GM18508 (cell line): ENCODE measurements around the gene CDS1.
"Not testable (repeated sequence)": the region's sequence is repeated elsewhere in the genome, so short reads cannot be mapped to it uniquely, and the experiment has no call there.

Experiments used
- ATAC-seq: cut with Tn5 transposase; IDR thresholded peaks from one replicate; pipeline ENCODE4 v1.9.1; 2021; ENCODE audit warnings: moderate number of reproducible peaks; ENCODE audit not compliant: insufficient read depth, unreplicated experiment

The CDS1 gene

DNA sequence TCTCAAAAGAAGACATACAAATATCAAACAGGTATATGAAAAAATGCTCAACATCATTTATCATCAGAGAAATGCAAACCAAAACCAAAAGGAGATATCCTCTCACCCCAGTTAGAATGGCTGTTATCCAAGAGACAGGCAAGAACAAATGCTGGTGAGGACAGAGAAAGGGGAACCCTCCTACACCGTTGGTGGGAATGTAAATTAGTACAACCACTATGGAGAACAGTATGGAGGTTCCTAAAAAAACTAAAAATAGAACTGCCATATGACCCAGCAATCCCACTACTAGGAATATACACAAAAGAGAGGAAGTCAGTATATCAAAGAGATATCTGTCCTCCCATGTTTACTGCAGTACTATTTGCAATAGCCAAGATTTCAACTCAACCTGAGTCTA is 83.5 kb downstream of the CDS1 start:
- ATAC-seq = no peak

DNA sequence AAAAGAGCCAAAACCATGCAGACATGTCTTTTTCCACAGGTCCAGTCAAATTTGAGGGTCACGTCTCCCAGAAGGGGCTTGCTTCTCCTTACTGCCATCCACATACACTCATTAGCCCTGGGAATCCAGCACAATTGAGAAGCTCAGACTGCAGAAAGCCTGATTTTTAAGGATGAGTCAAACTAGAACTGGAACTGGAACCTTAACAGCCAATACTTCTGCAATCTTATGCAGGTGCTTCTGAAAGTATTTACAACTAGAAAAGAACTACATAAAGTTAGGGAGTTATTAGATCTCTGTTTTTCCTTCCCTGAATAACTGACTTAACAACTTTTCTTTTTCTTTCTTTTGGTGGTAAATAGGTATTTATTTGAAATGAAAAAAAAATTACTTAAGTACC is 86.3 kb downstream of the CDS1 start:
- no peak for ATAC-seq

DNA sequence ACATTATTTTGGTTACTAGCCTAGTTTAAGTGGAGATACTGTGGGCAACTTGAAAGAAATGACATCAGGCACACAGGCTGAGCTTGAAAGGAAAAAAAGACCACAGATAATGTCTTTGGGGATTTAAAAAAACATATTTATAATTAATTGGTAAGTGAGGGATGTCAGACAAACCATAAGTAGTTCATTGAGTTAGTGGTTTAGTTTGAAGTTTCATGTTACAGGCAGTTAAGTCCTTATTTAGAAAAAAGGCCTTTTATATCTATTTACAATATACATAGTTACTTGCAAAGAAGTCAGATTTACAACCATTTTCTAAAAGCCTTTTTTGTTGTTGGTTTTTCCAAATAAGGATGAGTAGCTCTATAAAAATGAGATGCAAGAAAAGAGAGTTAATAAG is 89.2 kb downstream of the CDS1 start:
- no peak for ATAC-seq

DNA sequence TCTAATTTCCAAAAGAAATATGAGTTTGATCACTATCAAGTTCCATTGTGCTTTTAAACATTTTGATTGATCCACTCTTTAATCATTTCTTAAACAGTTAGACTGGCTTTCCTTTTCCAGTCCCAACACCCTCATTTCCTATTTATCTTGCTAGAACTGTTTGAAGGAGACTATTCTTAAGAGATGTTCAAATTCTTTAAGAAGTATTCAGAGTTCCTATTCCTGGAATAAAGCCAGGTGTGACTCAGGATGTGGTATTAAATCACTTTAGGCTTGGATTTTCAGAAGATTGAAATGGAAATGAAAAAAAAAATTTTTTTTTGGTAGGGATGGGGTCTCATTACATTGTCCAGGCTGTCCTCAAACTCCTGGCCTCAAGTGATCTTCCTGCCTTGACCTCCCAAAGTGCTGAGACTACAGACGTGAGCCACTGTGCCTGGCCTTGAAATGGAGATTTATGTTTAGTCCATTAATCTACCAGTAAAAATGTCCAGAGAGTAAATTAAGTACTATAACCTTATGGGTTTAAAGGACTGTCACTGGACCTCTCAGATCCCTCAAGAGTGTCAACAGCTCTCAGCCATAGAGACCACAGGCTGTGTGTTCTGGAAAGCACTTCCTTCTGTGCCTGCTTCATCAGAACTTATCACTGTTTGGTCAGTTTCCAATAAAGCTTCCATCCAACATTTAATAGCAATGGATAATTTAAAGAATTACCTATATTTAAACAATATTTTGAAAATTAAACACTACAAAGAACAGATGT is 90.7 kb downstream of the CDS1 start:
- ATAC-seq = no peak

DNA sequence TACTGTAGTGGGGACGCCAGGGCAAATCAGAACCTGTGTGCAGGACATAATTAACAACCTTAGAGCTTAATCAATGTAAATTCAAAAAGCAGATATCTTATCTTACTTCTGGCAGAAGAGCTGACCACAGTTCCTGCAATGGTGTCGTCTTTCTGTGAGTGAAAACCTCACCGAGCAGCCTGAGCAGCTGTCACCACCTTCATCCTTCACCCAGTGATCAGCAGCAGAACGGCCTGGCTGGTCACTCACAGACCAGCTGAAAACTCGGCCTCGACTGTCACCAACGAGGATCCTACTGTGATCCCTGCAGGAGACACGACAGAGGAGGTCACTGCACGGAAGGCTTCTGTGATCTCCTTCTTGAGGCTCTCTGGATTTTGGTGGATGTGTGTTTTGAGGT is 94.2 kb downstream of the CDS1 start:
- ATAC-seq = no peak

DNA sequence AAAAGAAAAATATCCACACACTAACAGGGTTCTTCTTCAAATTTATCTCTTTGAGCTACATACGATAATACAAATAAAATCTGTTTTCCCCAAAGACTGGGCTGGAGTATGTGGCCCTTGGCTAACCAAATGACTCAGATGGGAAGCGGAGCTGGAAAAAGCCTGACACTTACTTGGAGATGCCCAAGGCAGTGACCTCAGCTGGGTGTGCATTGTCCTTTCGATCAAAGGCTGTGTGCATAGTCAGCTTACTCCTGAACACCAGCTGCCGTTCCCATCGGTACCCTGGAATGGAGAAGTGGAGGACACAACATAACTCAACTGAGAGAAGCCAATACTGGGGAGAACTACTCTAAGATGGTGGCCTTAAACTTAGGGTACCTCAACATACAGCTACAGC is 95.1 kb downstream of the CDS1 start:
- no peak for ATAC-seq

DNA sequence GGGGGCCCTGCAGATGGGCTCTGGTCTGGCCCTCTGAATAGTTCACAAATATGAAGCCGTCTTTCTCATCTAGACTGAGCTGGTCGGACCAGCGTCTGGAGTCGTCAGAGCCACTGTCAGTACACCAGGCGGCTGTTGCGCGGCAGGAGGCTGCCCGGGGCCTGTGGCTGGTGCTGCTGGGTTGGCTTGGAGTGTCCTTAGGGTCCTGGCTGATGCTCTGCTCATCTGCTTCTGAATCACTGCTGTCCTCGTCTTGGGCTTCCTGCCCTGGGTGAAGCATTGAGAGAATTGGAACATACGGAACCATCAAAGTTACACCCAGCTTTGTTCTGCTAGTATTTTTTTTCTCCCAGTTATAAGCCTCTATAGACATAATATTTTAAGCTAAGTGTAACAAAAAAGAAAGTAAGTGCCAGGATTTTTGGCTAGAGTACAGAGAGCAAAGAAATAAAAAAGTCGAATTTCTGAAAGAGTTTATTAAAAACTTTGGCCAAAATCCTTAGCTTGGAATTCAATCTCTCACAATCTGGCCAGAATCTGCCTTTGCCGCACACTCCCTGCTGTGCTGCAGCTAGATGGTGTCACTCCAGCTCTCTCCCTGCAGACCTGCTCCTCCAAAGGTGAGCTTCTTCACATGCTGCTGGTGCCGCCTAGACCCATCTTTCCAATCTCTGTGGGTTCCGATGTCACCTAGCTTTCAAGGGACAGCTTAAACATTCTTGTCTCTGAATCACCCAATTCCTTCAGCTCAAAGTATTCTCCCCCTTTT is 96.2 kb downstream of the CDS1 start:
- ATAC-seq = no peak

DNA sequence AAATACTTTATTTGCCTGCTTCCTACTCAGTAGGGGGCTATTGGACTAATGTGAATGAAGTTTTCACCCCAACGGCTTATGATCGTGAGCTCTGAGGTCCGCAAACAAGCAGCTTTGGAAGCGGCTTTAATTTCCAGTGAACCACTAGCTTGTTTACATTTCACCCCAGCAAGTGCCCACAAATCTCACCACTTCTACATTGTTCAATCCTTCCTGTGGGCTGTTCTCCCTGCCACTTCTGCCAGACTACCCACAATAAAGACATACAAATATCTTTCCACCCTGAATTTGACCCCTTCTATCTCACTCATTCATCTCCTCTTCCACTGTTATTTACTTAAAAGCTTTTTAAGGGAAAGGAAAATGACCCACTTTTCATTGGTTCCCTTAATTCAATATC is 98.0 kb downstream of the CDS1 start:
- ATAC-seq = no peak

DNA sequence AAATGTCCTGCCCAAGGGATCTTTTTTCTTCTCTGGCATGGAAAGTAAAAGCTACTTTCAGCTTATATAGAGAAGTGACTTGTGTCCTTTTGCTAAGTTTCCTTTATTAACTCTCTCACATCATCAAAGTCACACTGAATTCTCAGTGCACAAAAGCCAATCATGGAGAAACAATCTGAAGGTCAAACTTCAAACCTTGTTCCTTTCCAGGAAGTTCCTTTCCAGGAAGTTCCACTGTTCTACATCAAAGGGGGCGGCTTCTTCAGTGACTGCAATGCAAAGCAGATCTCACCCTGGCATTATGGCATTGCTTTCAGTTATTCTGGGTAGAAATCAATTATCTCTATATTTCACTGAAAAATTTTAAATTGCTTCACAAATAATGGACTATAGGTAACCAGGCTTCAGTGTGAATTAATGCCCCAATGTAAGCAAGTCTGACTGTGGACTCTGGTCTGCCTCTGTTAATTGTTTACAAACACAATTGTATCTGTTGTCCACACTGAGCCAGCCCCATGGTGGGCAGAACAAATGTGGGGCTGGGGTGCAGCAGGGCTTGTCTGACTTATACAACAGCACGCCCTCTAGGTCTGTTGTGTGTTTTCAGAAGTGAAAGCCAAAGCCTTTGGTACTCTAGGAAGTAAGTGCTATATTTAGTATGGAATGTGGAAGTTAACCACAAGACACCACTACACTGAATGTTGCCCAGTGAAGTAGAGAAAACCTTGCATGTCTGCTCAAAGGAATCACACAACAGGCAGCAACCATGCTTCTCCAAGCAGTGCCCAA is 98.8 kb downstream of the CDS1 start:
- ATAC-seq = no peak

DNA sequence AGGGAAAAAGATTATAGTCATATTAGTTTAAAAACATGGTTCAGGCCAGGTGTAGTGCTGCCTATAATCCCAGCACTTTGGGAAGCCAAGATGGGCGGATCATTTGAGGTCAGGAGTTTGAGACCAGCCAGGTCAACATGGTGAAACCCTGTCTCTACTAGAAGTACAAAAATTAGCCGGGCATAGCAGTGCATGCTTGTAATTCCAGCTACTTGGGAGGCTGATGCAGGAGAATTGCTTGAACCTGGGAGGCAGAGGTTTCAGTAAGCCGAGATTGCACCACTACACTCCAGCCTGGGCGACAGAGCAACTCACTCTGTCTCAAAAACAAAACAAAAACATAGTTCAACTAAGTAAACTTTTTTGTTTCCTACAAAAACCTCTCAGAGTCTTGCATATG is 99.7 kb downstream of the CDS1 start:
- ATAC-seq = not testable (repeated sequence)

DNA sequence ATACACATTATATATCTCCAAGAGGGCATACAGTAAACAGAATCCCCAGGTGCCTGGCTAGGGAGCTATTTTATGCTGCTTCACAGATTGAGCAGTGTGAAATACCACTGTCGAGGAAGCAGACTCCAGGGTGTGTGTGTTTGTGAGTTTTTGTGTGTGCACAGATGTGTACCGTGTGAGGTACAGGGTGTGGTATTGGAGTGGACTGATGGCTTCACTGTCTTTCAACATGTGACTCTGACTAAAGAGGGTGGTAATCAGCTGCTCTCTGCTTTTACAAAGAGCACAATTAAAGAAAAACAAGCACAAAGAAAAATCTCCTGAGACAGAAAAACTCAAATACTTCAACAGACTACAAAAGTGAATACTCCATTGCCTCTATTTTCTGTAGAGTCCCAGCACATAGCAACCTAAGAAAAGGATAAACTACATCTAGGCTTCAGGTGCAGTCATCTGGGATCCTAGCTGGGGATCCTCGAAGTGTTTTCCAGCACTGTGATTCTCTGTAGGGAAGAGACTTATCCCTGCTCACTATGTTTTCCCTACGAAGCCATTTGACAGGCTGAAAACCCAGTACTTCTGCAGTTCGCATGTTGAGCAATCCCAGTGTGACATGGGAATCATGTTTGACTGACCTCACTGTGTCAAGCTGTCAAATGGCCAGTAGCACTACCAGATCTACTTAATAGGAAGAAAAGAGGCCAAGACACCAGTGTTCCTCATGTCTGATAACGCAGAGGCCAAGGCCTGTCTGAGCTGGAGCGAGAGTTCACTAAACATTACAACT is 100.3 kb downstream of the CDS1 start:
- ATAC-seq = no peak

DNA sequence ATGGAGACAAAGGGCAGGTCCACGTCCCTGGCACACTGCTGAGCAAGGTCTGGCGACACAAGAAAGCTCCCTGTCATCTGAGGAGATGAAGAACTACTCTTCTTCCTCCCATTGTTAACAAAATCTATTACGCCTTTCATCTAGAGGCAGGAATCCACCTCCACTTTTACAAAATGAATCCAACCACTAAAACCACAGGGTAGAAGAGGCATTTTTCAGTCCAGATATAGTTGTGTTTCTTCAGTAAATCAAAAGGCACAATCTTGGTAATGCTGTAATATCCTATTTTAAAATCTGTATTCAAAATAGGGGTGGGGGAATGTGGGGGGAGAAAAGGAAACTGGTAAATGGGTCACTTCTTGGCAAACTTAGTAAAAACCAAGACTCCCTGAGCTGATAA is 101.4 kb downstream of the CDS1 start:
- ATAC-seq = no peak

DNA sequence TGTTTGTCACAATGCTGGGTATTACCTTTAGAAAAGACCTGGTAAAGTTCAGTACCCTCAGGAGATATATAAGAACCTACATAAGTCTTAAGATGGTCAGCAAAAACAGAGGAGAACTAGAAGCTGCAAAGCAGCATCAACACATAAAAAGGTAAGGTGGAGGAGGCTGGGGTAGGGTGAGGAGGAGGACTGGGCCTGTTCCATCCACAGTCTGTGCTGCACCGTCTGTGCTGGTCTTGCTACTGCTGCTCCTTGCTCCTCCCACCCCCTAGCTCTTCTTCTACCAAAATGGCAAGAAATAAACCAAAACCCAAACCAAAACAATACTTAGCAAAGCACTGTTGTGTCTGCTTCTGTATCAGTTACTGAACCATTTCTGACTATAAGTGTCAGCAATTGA is 102.2 kb downstream of the CDS1 start:
- no peak for ATAC-seq

DNA sequence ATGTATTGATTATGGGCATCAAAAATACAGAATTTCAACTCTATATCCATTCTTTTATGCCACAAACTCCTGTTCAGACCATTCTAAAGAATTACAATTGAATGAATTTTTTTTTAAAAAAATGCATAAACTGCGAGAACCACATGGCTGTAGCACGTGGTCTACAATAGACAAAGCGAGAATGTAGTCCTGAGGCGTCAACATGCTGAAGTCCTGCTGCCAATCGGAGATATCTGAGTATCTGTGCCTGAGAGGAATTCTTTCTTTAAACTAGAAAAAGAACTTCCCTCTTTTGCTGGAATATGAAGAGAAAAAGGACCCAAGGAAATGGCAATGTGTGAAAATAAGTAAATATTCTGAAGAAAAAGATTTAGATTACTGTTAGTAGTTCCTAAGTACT is 105.7 kb downstream of the CDS1 start:
- ATAC-seq = no peak

DNA sequence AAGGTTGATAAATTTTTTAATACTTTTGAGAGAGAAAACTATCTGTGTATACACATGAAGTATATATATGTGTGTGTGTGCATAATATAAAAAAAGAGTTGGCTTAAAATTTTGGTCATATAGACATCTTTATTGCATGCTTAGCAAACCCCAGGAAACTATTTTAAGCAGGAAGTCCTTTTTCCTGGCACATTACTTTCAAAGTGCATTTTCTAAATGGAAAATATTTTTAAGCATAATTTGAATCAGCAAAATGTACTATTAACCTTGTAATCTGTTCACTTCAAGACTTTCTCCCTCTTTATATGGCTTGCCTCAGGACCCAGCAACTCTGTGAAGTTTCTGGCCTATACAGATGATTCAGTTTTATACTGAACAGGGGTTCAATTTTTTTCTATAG is 106.3 kb downstream of the CDS1 start:
- ATAC-seq = no peak

DNA sequence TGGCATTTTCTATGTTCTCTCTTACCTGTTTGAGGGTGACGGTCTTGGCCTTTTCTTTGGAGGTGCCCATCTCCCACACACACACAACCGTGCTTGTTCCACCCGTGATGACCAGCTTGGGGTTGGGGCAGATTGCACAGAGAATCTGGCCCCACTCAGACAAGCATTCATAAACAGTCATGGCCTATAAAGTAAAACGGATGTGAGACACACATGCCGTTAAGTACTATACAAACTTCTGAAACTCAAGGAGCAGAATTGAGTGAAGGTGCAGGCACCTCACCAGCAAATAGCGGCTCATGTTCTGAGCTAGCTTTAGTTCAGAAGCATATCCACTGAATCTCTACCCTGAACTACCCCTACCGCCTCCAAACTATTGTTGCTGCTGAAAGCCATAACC is 107.6 kb downstream of the CDS1 start:
- ATAC-seq = no peak

DNA sequence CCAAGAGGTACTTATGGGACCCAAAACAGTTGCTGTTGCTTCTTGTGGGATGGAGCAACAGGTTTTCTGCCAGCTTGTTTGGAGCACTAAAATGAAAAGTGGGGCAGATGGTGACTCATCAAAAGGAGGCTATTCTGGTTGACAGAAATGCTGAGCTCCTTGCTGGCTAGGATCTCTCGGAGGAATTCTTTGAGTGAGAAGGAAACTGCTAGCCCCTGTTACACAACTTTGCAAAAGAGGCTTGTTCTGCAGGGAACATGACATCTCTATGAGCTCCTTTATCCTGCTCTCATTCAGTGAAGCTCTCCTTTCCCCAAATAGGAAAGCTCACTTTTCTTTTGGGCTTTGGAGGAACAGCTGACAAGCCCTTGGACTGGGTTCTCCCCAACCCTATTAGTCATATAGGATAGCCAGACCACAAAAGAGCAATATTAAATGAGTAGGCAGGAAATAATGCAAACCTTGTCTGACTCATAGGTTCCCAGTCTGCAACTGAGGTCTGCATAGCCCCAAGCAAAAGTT is 108.3 kb downstream of the CDS1 start:
- ATAC-seq = no peak

DNA sequence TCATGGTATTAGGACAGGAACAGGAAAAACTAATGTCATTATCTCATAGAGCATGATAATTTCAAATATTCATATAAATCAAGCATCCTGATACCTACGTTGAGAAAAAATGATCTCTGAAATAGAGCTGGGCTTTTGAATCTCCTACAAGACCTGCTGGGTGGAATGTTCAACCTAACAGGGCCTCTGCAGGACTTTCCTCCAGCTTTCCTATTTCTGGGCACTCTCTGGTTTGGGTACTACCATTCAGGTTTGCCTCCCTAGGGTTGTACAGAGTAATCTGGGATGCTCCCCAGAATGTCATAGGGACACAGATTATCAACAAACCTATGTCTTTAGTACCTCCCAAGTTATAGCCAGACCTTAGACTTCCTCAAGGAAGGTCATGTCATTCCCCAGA is 108.9 kb downstream of the CDS1 start:
- ATAC-seq = no peak

DNA sequence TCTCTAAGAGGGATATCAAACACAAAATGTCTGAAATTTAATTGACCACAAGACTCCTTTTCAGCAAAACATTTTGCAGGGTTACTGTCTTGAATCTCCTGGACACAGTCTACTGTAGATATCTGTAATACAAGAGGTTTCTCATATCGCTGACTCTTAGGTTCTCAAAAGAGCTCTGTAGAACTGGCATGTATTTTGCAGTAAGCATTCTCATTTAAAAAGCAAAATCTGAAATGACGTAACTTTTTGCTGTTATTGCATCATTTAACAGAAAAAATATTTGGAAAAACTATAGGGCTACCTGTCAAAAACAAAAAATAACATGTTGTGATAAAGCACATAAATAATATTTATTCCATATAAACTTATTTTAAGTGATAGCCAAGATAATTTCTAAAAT is 114.2 kb downstream of the CDS1 start:
- ATAC-seq = no peak

DNA sequence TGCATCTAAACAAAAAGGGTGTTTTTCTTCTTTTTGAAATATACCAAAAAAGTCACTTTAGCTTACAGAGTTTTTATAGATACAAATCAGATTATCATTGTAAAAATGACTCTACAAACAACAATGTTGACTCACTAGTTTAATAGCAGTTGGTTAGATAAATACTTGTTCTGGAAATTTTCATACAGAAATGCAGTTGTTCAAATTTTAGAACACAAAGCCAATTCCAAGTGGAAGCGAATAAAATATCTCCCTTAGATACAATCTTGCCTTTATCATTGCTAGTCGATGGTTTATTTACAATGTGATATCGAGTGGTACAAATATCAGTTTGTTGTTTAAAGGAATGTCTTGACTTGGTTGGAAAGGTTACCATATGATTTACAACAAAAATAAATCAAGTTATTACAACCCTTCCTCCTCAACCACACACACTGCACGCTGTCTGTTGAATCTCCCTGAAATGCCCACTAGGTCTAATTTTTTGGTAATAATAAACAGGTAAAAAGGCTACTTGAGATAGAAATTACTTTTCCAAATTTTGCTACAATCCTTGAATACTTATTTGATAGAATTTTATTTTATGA is 114.8 kb downstream of the CDS1 start:
- no peak for ATAC-seq
